T-helper 1 cell treated with Interleukin-12 subunit alpha and Interleukin-12 subunit beta and Interleukin-4 antibody, amounts not matched to agents 30 μg/mL and 1 μg/mL, for 36 hours (primary cell): ENCODE data around the gene CTAGE9.
"Not testable (repeated sequence)": the region's sequence is repeated elsewhere in the genome, so short reads cannot be mapped to it uniquely, and the experiment has no call there.

Source experiments
- H3K27ac Mint-ChIP-seq: one replicate; pipeline ENCODE4 v1.8.0; 2021; ENCODE audit warnings: mild to moderate bottlenecking, mixed read lengths
- H3K27me3 Mint-ChIP-seq: one replicate; pipeline ENCODE4 v1.8.0; 2021; ENCODE audit warnings: low read depth, mixed read lengths
- H3K36me3 Mint-ChIP-seq: one replicate; pipeline ENCODE4 v1.8.0; 2021; ENCODE audit warnings: low read depth, mixed read lengths
- H3K4me1 Mint-ChIP-seq: one replicate; pipeline ENCODE4 v1.8.0; 2021; ENCODE audit warnings: low read depth, mixed read lengths
- H3K4me3 Mint-ChIP-seq: one replicate; pipeline ENCODE4 v1.8.0; 2021; ENCODE audit warnings: mild to moderate bottlenecking, moderate library complexity, mixed read lengths
- H3K9me3 Mint-ChIP-seq: one replicate; pipeline ENCODE4 v1.8.0; 2021; ENCODE audit warnings: mixed read lengths

The CTAGE9 gene

DNA sequence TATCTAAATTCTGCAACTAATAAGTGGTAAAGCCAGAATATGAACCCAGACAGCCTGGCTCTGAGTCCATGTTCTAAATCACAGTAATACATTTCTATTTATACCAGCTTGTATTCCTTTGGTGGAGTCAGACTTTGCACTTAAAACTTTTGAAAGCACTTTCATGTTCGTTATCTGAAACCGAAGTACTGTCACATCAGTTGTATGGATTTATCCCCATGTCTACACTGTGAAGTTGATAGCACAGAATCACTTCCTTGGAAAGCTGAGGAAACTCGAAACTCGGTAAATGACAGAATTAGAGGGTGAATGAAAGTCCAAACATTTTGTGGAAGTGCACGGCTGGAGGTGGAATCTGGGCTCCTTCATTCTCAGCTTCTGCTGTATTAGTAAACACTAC is 28.3 kb upstream of the CTAGE9 start:
- Mint-ChIP-seq H3K27me3 (peaks cover 5% of the 10 kb centered on the region), H3K9me3 (no peaks in the 10 kb centered on the region), H3K36me3 (no peaks in the 10 kb centered on the region), H3K27ac (no peak overlapping the region), H3K4me3 (no peak overlapping the region), H3K4me1 (no peaks in the 10 kb centered on the region)

DNA sequence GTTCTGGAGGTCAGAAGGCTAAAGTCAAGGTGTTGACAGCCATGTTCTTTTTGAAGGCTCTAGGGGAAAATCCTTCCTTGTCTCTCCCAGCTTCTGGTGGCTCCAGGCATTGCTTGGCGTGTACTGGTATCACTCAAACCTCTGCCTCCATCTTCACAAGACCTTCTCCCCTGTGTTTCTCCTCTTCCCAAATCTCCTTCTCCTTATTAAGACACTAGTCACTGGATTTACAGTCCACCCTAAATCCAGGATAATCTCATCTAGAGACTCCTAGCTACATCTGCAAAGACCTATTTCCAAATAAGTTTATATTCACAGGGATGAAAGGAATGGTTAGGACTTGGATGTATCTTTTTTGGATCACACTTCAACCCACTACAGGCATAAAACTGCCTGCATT is 26.0 kb upstream of the CTAGE9 start:
- Mint-ChIP-seq H3K9me3 (no peaks in the 10 kb centered on the region), H3K4me1 (no peaks in the 10 kb centered on the region), H3K36me3 (no peaks in the 10 kb centered on the region), H3K27me3 (peaks cover 3% of the 10 kb centered on the region), H3K4me3 (no peak overlapping the region), H3K27ac (no peak overlapping the region)

- Mint-ChIP-seq H3K9me3 (no peaks in the 10 kb centered on the region), H3K36me3 (no peaks in the 10 kb centered on the region), H3K4me3 (no peak overlapping the region), H3K27ac (no peak overlapping the region), H3K4me1 (no peaks in the 10 kb centered on the region), H3K27me3 (no peaks in the 10 kb centered on the region)
Observed at GRCh38 chr6:131736003-131736596, 25.3 kb upstream of the CTAGE9 start.

DNA sequence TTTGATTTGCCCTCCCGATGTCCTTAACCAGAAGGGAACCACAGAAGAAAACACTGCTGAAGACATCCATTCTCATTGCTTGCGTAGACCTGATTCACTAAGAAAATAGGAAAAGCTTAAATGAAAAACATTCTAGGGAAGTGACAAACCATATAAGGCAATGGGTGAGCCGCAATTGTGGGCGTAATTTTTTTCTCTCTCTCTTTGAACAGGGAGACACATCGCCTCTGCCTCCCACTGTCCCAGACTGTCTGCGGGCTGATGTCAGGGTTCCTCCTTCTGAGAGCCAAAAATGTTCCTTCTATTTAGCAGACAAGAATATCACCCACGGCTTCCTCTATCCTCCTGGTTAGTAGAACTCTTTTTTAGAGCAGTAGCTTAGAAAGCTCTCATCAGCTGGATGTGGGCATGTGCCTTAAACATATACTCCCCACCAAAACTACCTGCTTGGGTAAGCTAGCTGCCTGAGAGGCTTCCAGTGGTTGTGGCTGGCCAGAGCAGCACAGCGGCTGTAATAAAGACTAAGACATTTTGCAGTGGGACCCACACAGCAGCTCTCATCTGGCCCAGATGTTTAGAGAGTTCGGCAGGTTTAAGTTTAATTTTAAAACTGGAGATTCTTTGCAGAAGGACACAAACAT is 22.7 kb upstream of the CTAGE9 start:
- no peaks in the 10 kb centered on the region for H3K4me1 Mint-ChIP-seq
- no peak overlapping the region for H3K27ac Mint-ChIP-seq
- H3K36me3 Mint-ChIP-seq: no peaks in the 10 kb centered on the region
- H3K4me3 Mint-ChIP-seq: no peak overlapping the region
- no peaks in the 10 kb centered on the region for H3K9me3 Mint-ChIP-seq
- H3K27me3 Mint-ChIP-seq: no peaks in the 10 kb centered on the region

DNA sequence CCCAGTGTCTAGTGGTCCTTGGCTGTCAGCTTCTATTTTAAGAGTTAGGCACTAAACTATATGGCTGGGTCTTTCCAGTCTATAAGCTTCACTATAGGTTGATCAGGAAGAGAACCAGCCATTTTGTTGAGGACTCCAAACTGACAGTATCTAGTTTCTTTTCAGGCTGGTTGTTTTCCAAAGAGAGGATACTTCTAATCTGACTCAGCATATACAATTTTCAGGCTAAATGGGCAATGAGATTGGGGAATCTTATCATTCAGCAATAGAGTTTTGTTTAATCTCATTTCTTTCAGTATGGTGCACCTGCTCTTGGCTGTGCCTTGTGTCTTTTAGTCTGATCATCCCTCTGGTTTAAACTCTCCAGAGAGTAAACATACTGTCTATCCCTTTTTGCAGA is 20.4 kb upstream of the CTAGE9 start:
- Mint-ChIP-seq H3K36me3 (peaks cover 2% of the 10 kb centered on the region), H3K4me3 (no peak overlapping the region), H3K27me3 (no peaks in the 10 kb centered on the region), H3K4me1 (no peaks in the 10 kb centered on the region), H3K27ac (no peak overlapping the region), H3K9me3 (no peaks in the 10 kb centered on the region)

- H3K27ac Mint-ChIP-seq: no peak overlapping the region
- H3K27me3 Mint-ChIP-seq: no peaks in the 10 kb centered on the region
- H3K9me3 Mint-ChIP-seq: no peaks in the 10 kb centered on the region
- H3K36me3 Mint-ChIP-seq: peaks cover 2% of the 10 kb centered on the region
- no peak overlapping the region for H3K4me3 Mint-ChIP-seq
- H3K4me1 Mint-ChIP-seq: no peaks in the 10 kb centered on the region
Observed at GRCh38 chr6:131730264-131730663, 19.4 kb upstream of the CTAGE9 start.

GRCh38 chr6:131729550-131729949 is 18.7 kb upstream of the CTAGE9 start:
- no peak overlapping the region for H3K4me3 Mint-ChIP-seq
- H3K36me3 Mint-ChIP-seq: peaks cover 2% of the 10 kb centered on the region
- H3K27me3 Mint-ChIP-seq: no peaks in the 10 kb centered on the region
- no peaks in the 10 kb centered on the region for H3K9me3 Mint-ChIP-seq
- H3K27ac Mint-ChIP-seq: no peak overlapping the region
- H3K4me1 Mint-ChIP-seq: no peaks in the 10 kb centered on the region

DNA sequence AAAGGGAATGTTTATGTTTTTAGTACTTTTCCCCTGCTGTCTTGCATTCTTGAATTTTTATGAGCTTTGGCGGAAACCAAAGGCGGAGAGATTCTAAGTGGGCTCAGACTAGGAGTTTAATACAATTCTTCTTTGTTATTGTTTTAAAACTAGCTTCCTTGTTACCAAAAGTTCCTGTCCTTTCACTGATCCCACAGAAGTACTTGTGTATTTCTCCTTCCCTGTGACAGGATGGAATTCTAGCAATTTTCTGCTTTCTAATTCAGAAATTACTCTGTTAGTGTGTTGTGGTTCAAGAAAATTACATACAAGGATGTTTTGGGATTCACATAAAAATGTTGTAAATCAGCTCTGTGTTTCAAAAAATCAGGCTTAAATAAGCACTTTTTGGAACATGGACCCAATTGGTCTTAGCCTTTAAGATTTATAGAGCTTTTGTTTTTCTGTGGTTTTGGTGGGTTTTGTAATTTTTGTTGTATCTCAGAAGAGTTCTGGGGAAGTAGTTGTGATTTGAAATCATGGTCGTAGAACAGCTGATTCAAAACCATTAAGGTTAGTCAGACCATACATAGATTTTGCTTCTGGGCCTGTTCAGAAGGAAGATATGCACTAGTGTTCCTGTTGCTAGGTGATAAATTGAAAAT is 17.6 kb upstream of the CTAGE9 start:
- H3K36me3 Mint-ChIP-seq: peaks cover 2% of the 10 kb centered on the region
- H3K4me1 Mint-ChIP-seq: peaks cover 6% of the 10 kb centered on the region
- no peaks in the 10 kb centered on the region for H3K9me3 Mint-ChIP-seq
- no peaks in the 10 kb centered on the region for H3K27me3 Mint-ChIP-seq
- H3K27ac Mint-ChIP-seq: no peak overlapping the region
- no peak overlapping the region for H3K4me3 Mint-ChIP-seq

- peaks cover 2% of the 10 kb centered on the region for H3K36me3 Mint-ChIP-seq
- no peak overlapping the region for H3K4me3 Mint-ChIP-seq
- no peak overlapping the region for H3K27ac Mint-ChIP-seq
- H3K4me1 Mint-ChIP-seq: peaks cover 6% of the 10 kb centered on the region
- H3K27me3 Mint-ChIP-seq: no peaks in the 10 kb centered on the region
- H3K9me3 Mint-ChIP-seq: no peaks in the 10 kb centered on the region
Observed at GRCh38 chr6:131727868-131728267, 17.1 kb upstream of the CTAGE9 start.

DNA sequence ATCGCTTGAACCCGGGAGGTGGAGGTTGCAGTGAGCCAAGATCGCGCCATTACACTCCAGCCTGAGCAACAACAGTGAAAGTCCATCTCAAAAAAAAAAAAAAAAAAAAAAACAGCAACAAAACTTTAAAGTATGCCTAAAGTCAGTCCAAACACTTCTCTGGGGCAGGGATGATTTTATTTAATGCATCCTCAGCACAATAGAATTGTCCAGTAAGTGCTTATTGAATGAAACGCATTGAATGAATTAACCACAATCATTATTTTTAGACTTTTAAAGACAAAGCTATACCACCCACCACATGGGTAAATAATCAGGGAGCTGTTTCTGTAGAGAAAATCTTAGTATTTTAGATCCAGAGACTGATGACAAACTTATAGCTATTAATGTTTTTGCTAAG is 16.6 kb upstream of the CTAGE9 start:
- Mint-ChIP-seq H3K4me1 (peaks cover 6% of the 10 kb centered on the region), H3K9me3 (no peaks in the 10 kb centered on the region), H3K36me3 (peaks cover 2% of the 10 kb centered on the region), H3K4me3 (no peak overlapping the region), H3K27ac (no peak overlapping the region), H3K27me3 (no peaks in the 10 kb centered on the region)

GRCh38 chr6:131724114-131724513 is 13.3 kb upstream of the CTAGE9 start:
- no peaks in the 10 kb centered on the region for H3K9me3 Mint-ChIP-seq
- H3K4me1 Mint-ChIP-seq: peaks cover 6% of the 10 kb centered on the region
- no peak overlapping the region for H3K4me3 Mint-ChIP-seq
- peaks cover 2% of the 10 kb centered on the region for H3K36me3 Mint-ChIP-seq
- no peaks in the 10 kb centered on the region for H3K27me3 Mint-ChIP-seq
- no peak overlapping the region for H3K27ac Mint-ChIP-seq

- no peak overlapping the region for H3K27ac Mint-ChIP-seq
Observed at GRCh38 chr6:131721161-131721560, 10.3 kb upstream of the CTAGE9 start.

GRCh38 chr6:131717836-131718542 is 7.2 kb upstream of the CTAGE9 start:
- no peak overlapping the region for H3K27ac Mint-ChIP-seq
- no peaks in the 10 kb centered on the region for H3K9me3 Mint-ChIP-seq
- no peaks in the 10 kb centered on the region for H3K36me3 Mint-ChIP-seq
- no peaks in the 10 kb centered on the region for H3K4me1 Mint-ChIP-seq
- no peak overlapping the region for H3K4me3 Mint-ChIP-seq
- H3K27me3 Mint-ChIP-seq: peaks cover 5% of the 10 kb centered on the region

More at GRCh38 chr6:131721161-131721560, 10.3 kb upstream of the CTAGE9 start:
- Mint-ChIP-seq H3K4me1 (peaks cover 6% of the 10 kb centered on the region), H3K36me3 (no peaks in the 10 kb centered on the region), H3K4me3 (no peak overlapping the region), H3K9me3 (no peaks in the 10 kb centered on the region), H3K27me3 (peaks cover under 1% of the 10 kb centered on the region)

DNA sequence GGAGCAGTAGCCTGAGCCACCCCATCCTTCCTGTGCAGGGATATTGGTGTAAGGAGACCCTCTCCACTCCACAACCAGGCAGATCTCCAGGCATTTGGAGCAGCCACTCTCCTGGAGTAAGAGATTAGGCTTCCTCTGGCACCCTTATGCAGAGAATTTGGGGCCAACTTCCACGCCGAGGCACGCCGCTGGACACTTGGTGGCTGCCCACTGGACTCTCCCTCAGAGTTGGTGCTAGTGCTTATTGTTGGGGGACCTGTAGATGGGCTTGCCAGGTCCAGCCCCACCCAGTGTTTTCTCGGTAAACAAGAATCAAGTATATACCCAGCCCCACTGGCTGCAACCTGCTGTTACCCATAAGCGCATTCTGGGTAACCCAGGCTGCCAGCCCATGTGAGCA is 4.8 kb upstream of the CTAGE9 start:
- H3K9me3 Mint-ChIP-seq, H3K4me3 Mint-ChIP-seq, H3K27me3 Mint-ChIP-seq, H3K27ac Mint-ChIP-seq, H3K4me1 Mint-ChIP-seq, H3K36me3 Mint-ChIP-seq: not testable (repeated sequence)

DNA sequence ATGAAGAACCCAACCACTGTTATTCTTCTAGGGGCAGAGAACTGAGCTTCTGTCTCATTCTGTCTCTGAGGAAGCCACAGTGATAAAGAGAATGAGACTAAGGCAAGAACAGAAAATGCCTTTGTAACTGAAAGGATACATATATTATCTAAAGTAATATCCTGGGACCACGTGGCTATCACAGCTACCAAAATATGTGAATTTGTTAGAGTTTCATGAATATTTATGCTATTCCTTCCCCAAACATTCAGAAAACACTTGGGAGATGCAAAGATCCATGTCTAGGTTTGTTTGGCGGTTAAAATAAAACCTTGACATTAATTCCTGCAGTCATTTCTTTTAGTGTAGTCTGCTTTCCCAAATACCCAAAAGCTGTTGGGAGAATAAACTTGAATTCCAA is 6.9 kb downstream of the CTAGE9 start:
- not testable (repeated sequence) for H3K27me3 Mint-ChIP-seq, H3K27ac Mint-ChIP-seq, H3K9me3 Mint-ChIP-seq, H3K36me3 Mint-ChIP-seq, H3K4me1 Mint-ChIP-seq, H3K4me3 Mint-ChIP-seq
